Measurements from ENCODE around the gene AGMAT.

Gene AGMAT

GRCh38 chr1:15543589-15544568, 41.0 kb downstream of the AGMAT start:
- H3K79me1 ChIP-seq (ENCODE audit: low read length): no peaks in the 10 kb centered on the region
- no peaks in the 10 kb centered on the region for H3K27me3 ChIP-seq (ENCODE audit: insufficient read depth, low read length, poor library complexity)
- no peaks in the 10 kb centered on the region for H3K79me2 ChIP-seq (ENCODE audit: control insufficient read depth, insufficient read depth, low read length)
- no peak overlapping the region for H4K5ac ChIP-seq (ENCODE audit: low read length)
- no peaks in the 10 kb centered on the region for H3K4me1 ChIP-seq (ENCODE audit: control insufficient read depth, low read depth, low read length)
- H3K18ac ChIP-seq (ENCODE audit: low read length): no peak overlapping the region
- no peak overlapping the region for H2BK5ac ChIP-seq (ENCODE audit: low read length)
- H3K9ac ChIP-seq (ENCODE audit: low read length): no peak overlapping the region
- H2BK15ac ChIP-seq (replicated peaks; ENCODE audit: low read depth): no peak overlapping the region
- no peak overlapping the region for H3K4me2 ChIP-seq (ENCODE audit: low read length)
- no peak overlapping the region for H2AK5ac ChIP-seq (ENCODE audit: low read length)
- no peak for DNase-seq
- no peak overlapping the region for H3K4ac ChIP-seq (ENCODE audit: low read depth, low read length)
- no peak overlapping the region for H3K56ac ChIP-seq (ENCODE audit: low read length)
- no peak overlapping the region for H2BK120ac ChIP-seq (ENCODE audit: low read depth, low read length)
- no peak overlapping the region for H3K27ac ChIP-seq (ENCODE audit: low read depth, low read length)
- no peak overlapping the region for H3K23ac ChIP-seq (ENCODE audit: low read length)
- no CpG with 5 or more reads among the region's 12 CpGs for WGBS (ENCODE audit: extremely low coverage, insufficient coverage, low lambda C conversion rate)
- H3K4me3 ChIP-seq (ENCODE audit: low read length): no peak overlapping the region
- no peak overlapping the region for H4K8ac ChIP-seq (ENCODE audit: low read depth, low read length)
- H3K36me3 ChIP-seq (ENCODE audit: control insufficient read depth, insufficient read depth, low read length): peaks cover 10% of the 10 kb centered on the region

- H3K4me3 ChIP-seq (ENCODE audit: low read length): no peak overlapping the region
- H2BK5ac ChIP-seq (ENCODE audit: low read length): no peak overlapping the region
- H3K27ac ChIP-seq (ENCODE audit: low read depth, low read length): no peak overlapping the region
- H2BK120ac ChIP-seq (ENCODE audit: low read depth, low read length): no peak overlapping the region
- DNase-seq: no peak
- no peak overlapping the region for H3K9ac ChIP-seq (ENCODE audit: low read length)
- H3K27me3 ChIP-seq (ENCODE audit: insufficient read depth, low read length, poor library complexity): no peaks in the 10 kb centered on the region
- H3K79me2 ChIP-seq (ENCODE audit: control insufficient read depth, insufficient read depth, low read length): no peaks in the 10 kb centered on the region
- no peak overlapping the region for H2AK5ac ChIP-seq (ENCODE audit: low read length)
- no peaks in the 10 kb centered on the region for H3K4me1 ChIP-seq (ENCODE audit: control insufficient read depth, low read depth, low read length)
- no peak overlapping the region for H3K18ac ChIP-seq (ENCODE audit: low read length)
- H3K56ac ChIP-seq (ENCODE audit: low read length): no peak overlapping the region
- no peak overlapping the region for H3K23ac ChIP-seq (ENCODE audit: low read length)
- no peak overlapping the region for H3K4ac ChIP-seq (ENCODE audit: low read depth, low read length)
- WGBS (ENCODE audit: extremely low coverage, insufficient coverage, low lambda C conversion rate): no CpG with 5 or more reads among the region's 5 CpGs
- no peak overlapping the region for H4K8ac ChIP-seq (ENCODE audit: low read depth, low read length)
- no peak overlapping the region for H4K5ac ChIP-seq (ENCODE audit: low read length)
- H3K79me1 ChIP-seq (ENCODE audit: low read length): no peaks in the 10 kb centered on the region
- no peak overlapping the region for H2BK15ac ChIP-seq (replicated peaks; ENCODE audit: low read depth)
- no peak overlapping the region for H3K4me2 ChIP-seq (ENCODE audit: low read length)
- peaks cover 11% of the 10 kb centered on the region for H3K36me3 ChIP-seq (ENCODE audit: control insufficient read depth, insufficient read depth, low read length)
Measured at GRCh38 chr1:15543251-15543588, 41.6 kb downstream of the AGMAT start.

GRCh38 chr1:15542388-15543250, 42.2 kb downstream of the AGMAT start:
- WGBS (ENCODE audit: extremely low coverage, insufficient coverage, low lambda C conversion rate): no CpG with 5 or more reads among the region's 7 CpGs
- no peak overlapping the region for H4K5ac ChIP-seq (ENCODE audit: low read length)
- no peak overlapping the region for H2AK5ac ChIP-seq (ENCODE audit: low read length)
- DNase-seq: no peak
- H2BK5ac ChIP-seq (ENCODE audit: low read length): no peak overlapping the region
- no peak overlapping the region for H4K8ac ChIP-seq (ENCODE audit: low read depth, low read length)
- no peak overlapping the region for H3K27ac ChIP-seq (ENCODE audit: low read depth, low read length)
- H3K4me3 ChIP-seq (ENCODE audit: low read length): no peak overlapping the region
- no peak overlapping the region for H3K23ac ChIP-seq (ENCODE audit: low read length)
- no peak overlapping the region for H3K9ac ChIP-seq (ENCODE audit: low read length)
- no peak overlapping the region for H2BK120ac ChIP-seq (ENCODE audit: low read depth, low read length)
- H3K79me2 ChIP-seq (ENCODE audit: control insufficient read depth, insufficient read depth, low read length): no peaks in the 10 kb centered on the region
- H3K36me3 ChIP-seq (ENCODE audit: control insufficient read depth, insufficient read depth, low read length): peaks cover 7% of the 10 kb centered on the region
- H3K18ac ChIP-seq (ENCODE audit: low read length): no peak overlapping the region
- H3K4ac ChIP-seq (ENCODE audit: low read depth, low read length): no peak overlapping the region
- H3K4me1 ChIP-seq (ENCODE audit: control insufficient read depth, low read depth, low read length): no peaks in the 10 kb centered on the region
- no peak overlapping the region for H3K4me2 ChIP-seq (ENCODE audit: low read length)
- no peak overlapping the region for H2BK15ac ChIP-seq (replicated peaks; ENCODE audit: low read depth)
- H3K79me1 ChIP-seq (ENCODE audit: low read length): no peaks in the 10 kb centered on the region
- H3K27me3 ChIP-seq (ENCODE audit: insufficient read depth, low read length, poor library complexity): no peaks in the 10 kb centered on the region
- no peak overlapping the region for H3K56ac ChIP-seq (ENCODE audit: low read length)

- Histone ChIP-seq H2AK5ac (ENCODE audit: low read length) (no peak overlapping the region), H4K8ac (ENCODE audit: low read depth, low read length) (no peak overlapping the region), H3K79me1 (ENCODE audit: low read length) (no peaks in the 10 kb centered on the region), H2BK120ac (ENCODE audit: low read depth, low read length) (no peak overlapping the region), H4K5ac (ENCODE audit: low read length) (no peak overlapping the region), H3K27ac (ENCODE audit: low read depth, low read length) (no peak overlapping the region), H3K4me1 (ENCODE audit: control insufficient read depth, low read depth, low read length) (no peaks in the 10 kb centered on the region), H3K56ac (ENCODE audit: low read length) (no peak overlapping the region), H3K36me3 (ENCODE audit: control insufficient read depth, insufficient read depth, low read length) (peaks cover 7% of the 10 kb centered on the region), H3K79me2 (ENCODE audit: control insufficient read depth, insufficient read depth, low read length) (no peaks in the 10 kb centered on the region), H3K4me2 (ENCODE audit: low read length) (no peak overlapping the region), H2BK15ac (replicated peaks; ENCODE audit: low read depth) (no peak overlapping the region), H3K4ac (ENCODE audit: low read depth, low read length) (no peak overlapping the region), H2BK5ac (ENCODE audit: low read length) (no peak overlapping the region), H3K4me3 (ENCODE audit: low read length) (no peak overlapping the region), H3K27me3 (ENCODE audit: insufficient read depth, low read length, poor library complexity) (no peaks in the 10 kb centered on the region), H3K9ac (ENCODE audit: low read length) (no peak overlapping the region), H3K18ac (ENCODE audit: low read length) (no peak overlapping the region), H3K23ac (ENCODE audit: low read length) (no peak overlapping the region)
- DNase-seq: no peak
- no CpG with 5 or more reads among the region's 4 CpGs for WGBS (ENCODE audit: extremely low coverage, insufficient coverage, low lambda C conversion rate)
Measured at GRCh38 chr1:15541231-15541792, 43.5 kb downstream of the AGMAT start.

GRCh38 chr1:15540186-15540585, 44.7 kb downstream of the AGMAT start:
- no peak overlapping the region for H3K23ac ChIP-seq (ENCODE audit: low read length)
- H3K36me3 ChIP-seq (ENCODE audit: control insufficient read depth, insufficient read depth, low read length): peaks cover 5% of the 10 kb centered on the region
- no peaks in the 10 kb centered on the region for H3K79me2 ChIP-seq (ENCODE audit: control insufficient read depth, insufficient read depth, low read length)
- no peak overlapping the region for H2BK5ac ChIP-seq (ENCODE audit: low read length)
- no peak overlapping the region for H3K56ac ChIP-seq (ENCODE audit: low read length)
- no peak overlapping the region for H2AK5ac ChIP-seq (ENCODE audit: low read length)
- no peak overlapping the region for H3K27ac ChIP-seq (ENCODE audit: low read depth, low read length)
- H3K4ac ChIP-seq (ENCODE audit: low read depth, low read length): no peak overlapping the region
- no peak overlapping the region for H3K4me3 ChIP-seq (ENCODE audit: low read length)
- no peaks in the 10 kb centered on the region for H3K4me1 ChIP-seq (ENCODE audit: control insufficient read depth, low read depth, low read length)
- WGBS (ENCODE audit: extremely low coverage, insufficient coverage, low lambda C conversion rate): no CpG with 5 or more reads among the region's 8 CpGs
- DNase-seq: no peak
- no peak overlapping the region for H3K18ac ChIP-seq (ENCODE audit: low read length)
- no peak overlapping the region for H2BK120ac ChIP-seq (ENCODE audit: low read depth, low read length)
- no peak overlapping the region for H4K5ac ChIP-seq (ENCODE audit: low read length)
- no peak overlapping the region for H3K9ac ChIP-seq (ENCODE audit: low read length)
- H3K27me3 ChIP-seq (ENCODE audit: insufficient read depth, low read length, poor library complexity): no peaks in the 10 kb centered on the region
- no peak overlapping the region for H4K8ac ChIP-seq (ENCODE audit: low read depth, low read length)
- H2BK15ac ChIP-seq (replicated peaks; ENCODE audit: low read depth): no peak overlapping the region
- no peaks in the 10 kb centered on the region for H3K79me1 ChIP-seq (ENCODE audit: low read length)
- no peak overlapping the region for H3K4me2 ChIP-seq (ENCODE audit: low read length)
